Fibroblast of skin of left biceps (primary cell): ENCODE results near the gene SDC3.
"Not testable (repeated sequence)": the region's sequence is repeated elsewhere in the genome, so short reads cannot be mapped to it uniquely, and the experiment has no call there.

Source experiments
- DNase-seq, 2 experiments: peaks; one replicate each; pipeline ENCODE4 v3.0.0-alpha.2; 2013; ENCODE audit warnings: low read depth in 2 of 2

The SDC3 gene, protein sequence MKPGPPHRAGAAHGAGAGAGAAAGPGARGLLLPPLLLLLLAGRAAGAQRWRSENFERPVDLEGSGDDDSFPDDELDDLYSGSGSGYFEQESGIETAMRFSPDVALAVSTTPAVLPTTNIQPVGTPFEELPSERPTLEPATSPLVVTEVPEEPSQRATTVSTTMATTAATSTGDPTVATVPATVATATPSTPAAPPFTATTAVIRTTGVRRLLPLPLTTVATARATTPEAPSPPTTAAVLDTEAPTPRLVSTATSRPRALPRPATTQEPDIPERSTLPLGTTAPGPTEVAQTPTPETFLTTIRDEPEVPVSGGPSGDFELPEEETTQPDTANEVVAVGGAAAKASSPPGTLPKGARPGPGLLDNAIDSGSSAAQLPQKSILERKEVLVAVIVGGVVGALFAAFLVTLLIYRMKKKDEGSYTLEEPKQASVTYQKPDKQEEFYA

DNA sequence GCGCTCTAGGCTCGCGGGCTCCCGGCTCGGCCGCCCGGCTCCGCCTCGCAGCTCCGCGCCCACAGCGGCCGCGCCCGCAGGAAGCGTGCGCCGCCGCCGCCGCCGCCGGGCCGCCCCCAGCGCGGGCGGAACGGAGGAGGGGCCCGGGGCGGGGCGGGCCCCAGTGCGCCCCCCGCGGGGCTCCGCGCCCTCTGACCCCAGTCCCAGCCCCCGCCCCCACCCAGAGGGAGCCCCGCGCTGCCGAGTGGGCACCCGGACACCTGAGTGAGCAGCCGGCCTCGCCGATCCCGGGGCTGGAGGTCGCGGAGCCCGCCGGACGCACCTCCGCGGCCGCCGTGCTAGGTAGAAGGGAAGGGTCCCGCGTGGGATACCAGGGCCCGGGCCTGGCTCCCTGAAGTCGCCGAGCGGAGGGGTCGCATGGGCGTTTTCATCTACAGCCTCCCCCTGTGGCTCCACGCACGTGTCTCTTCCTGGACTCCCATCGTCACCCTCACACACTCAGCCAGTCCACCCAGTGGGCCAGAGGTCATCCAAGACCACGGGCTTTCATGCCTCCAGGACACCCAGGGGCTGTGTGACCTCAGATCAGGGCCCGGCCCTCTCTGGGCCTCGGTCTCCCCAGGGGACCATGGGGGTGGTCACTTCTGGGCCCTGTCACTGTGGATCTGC is at the start of gene SDC3:
SDC3 (minus strand) TSS at position 63 of the 669 bp plus-strand sequence. CDS start 172 bp downstream, outside the sequence.
- no peak for DNase-seq

DNA sequence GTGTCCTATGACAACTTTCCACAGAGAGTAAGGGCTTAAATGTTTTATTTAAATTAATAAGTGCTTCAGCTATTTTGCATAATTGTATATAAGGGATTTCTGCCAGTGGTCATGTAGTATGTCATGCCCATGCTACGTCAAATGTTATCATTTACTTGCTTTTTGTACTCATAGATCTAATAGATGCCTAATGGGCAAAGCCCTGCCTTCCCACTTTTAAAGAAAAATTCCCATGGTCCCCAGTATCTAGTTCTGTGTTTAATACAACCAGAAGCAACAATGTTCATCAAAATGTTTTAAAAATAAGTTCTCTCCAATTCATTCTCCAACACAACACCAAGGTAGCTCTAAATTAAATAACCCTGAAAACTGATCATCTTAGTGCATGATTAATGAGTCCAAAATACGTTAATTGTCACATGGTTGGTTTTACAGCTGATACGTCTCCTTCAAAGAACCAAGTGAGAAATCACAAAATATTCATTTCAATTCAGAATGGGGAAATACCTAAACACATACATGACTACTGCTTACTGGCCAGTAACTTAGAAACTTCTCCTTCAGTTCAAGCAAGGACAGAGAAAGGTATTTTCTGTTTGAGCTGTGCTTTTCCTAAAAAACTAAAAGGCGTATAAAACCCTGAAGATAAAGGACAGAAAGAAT is 49.1 kb upstream of the SDC3 start:
- DNase-seq, result no peak

DNA sequence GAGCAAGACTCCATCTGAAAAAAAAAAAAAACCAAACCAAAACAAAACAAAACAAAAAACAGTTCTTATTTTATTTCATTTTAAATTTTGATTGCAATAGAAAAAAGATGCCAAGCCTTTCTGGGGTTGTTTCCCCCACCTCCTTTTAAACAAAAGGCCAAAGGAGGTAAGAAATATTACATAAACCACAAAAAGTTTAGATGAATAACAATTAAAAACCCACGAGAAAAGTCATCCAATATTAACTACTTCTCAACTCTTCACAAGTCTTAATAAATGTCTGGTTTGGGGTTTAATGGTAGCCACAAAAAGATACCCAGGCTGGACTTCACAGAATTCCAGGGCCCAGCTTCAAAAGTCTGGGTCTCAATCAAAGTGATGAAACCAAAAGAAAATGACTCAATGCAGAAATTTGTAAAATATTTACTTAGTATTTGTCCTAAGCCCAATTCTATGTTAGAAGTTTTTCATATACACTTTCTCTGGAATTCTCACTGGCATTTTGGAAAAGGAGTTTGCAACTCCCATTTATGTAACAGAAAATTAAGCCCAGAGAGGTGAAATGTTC is 47.0 kb upstream of the SDC3 start:
- DNase-seq, result peak in 1 of 2 experiments; percentile 56

DNA sequence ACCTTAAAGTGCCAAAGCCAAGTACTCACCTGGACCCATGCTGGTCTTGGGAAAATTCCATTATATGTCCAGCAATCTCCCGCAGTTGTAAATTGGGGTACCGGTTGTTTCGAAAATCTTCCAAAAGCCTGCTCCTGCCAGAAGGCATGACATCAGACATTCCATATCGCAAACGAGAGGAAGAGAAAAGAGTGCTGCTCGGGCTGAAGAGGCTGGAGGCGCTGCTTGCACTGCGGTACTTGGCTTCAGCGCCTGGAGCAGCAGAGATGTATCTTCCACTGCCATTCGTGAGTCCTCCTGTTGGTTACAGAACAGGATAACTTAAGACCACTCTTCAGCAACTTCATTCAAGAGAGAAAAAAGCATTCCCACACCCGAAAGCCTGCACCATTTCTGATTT is 45.1 kb upstream of the SDC3 start:
- DNase-seq, result no peak

DNA sequence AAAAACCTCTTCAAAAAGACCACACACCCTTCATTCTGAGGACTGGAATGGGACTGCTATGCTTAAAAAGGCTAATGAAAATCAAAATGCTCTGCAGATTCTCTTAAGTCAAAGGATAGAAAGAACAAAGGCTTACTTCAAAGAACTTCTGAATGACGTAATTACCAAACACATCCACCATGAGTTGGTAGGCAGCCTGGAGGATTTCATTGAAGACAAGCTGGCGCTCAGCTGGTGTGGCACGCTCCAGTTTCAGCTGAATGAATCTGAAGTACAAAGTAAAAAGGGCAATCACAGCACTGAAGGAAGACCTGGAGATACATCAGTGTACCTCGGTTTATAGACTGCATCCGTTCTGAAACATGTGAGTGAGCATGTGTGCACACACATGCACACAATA is 43.5 kb upstream of the SDC3 start:
- DNase-seq, result no peak

DNA sequence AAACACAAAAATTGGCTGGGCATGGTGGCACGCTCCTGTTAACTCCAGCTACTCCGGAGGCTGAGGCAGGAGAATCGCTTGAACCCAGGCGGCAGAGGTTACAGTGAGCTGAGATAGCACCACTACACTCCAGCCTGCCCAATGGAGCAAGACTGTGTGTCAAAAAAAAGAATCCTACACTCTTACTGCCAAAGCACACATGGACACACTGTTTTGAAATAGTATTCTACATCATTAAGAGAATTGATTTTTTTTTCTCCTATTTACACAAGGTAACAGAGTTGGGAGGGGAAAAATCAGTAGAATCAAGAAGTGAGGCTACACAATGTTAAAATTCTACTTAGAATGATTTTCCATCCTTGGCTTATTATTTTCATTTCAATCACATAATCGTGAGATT is 42.1 kb upstream of the SDC3 start:
- no peak for DNase-seq

DNA sequence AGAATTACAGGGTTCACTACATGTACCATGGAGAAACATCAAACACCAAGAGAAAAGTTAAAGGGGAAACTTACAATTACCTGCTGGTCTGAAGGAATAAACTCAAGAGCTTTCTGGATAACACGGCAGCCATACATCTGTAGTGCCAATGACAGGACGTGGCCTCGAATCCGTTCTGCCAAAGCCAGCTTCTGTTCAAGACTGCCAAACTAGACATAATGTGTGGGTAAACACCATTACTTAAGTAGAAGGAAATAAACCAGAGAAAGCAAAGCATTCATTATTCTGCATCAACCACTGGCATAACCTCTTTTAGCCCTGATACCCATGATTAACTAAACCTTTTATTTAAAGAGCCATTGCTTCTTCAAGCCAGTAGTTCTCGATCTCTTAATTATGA is 41.5 kb upstream of the SDC3 start:
- no peak for DNase-seq

DNA sequence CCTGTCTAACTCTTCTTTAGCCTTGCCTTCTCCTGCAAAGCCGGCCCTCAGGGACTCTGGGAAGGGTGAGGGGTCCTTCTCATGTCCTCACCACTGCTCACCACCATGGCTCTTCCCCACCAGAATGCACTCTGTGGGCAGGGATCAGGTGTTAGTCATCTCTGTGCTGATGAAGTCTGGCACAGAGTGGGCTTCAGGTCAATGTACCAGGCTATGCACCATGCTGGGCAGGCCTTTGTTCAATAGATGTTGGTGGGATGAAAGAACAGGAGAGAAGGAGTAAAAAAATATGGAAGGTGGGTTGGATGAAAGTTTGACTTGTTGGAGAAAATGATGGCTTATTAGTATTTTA is 40.9 kb upstream of the SDC3 start:
- DNase-seq, result not testable (repeated sequence)

DNA sequence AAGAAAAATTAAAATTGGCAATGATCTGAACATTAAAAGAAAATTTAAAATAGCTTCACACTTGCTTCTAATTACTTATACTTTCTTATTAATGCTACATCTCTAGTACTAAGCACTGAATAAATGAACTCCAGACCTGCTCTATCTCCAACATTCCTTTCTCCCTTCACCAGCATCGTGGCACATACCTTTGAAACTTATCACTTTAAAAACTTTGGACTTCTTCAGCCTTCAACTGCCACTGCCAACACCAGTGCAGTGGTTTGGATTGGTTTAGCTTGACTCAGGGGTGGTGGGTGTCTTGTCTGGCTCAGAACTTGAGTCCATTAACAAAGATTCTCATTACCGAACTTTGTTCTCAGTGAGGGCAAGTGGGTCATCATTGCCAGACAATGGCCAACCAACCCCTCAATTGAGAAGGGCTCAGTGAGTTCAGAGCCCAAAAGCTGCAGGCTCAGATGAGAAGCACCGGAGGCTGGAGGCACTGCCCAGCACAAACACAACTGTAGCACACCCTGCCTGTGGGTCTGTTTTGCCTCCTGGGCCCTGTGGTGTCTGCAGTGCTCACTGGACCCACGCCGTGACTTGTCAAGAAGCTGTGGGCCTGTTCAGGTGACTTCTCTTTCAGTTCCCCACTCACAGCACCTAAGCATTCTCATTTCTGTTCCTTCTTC is 40.4 kb upstream of the SDC3 start:
- not testable (repeated sequence) for DNase-seq

DNA sequence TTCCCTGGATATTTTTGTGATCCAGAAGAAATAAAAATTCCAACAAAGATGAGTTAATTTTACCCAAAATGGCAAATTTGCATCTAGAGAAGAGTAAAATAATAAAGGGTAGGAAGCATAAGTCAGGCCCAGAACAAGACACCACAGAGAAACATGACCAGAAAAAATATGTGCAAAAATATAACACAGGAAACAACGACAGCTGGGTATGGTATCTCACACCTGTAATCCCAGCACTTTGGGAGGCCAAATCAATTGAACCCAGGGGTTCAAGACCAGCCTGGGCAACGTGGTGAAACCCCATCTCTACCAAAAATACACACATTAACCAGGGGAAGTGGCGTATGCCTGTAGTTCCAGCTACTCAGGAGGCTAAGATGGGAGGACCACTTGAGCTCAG is 39.7 kb upstream of the SDC3 start:
- no peak for DNase-seq

DNA sequence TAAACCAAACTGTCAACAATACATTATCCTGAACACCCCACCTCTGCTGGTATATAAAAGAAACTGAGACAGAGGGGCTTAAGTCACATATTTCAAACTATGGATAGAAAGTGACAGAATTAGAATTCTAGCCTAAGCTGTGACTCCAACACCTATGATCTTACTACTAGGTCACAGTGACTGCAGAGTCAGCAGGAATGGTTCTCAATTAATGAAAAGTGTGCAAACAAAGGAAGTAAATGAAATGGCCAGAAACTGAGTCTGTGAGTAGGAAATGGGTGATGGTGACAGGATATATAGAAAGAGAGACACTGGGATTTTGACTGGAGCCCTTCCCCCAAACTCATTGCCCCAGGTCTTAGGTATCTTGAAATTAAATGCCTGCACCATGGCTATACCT is 38.7 kb upstream of the SDC3 start:
- DNase-seq, result no peak

DNA sequence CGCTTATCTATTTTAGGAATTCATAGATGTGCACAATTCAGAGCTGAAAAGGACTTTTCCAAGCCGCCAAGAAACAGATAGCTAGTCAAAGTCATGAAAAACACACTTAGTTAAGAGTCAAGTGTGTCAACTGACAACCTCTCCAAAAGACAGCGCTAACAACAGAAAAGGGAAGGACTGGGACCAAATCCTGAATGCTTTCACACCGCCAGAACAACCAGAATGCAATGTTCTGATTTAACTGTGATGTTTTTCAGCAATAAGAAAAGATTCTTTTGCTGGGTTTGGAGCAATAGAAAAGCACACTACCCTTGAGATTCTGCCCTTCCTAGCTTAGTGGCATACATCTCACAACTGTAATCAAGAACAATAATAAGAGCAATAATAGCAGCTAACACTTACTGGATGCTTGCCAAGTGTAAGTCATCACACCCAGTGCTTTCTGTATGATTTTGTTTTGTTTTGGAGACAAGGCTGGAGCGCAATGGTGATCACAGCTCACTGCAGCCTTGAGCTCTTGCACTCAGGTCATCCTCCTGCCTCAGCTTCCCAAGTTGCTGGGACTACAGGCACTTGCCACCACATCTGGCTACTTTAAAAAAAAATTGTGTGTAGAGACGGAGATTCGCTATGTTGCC is 33.9 kb upstream of the SDC3 start:
- DNase-seq, result no peak

DNA sequence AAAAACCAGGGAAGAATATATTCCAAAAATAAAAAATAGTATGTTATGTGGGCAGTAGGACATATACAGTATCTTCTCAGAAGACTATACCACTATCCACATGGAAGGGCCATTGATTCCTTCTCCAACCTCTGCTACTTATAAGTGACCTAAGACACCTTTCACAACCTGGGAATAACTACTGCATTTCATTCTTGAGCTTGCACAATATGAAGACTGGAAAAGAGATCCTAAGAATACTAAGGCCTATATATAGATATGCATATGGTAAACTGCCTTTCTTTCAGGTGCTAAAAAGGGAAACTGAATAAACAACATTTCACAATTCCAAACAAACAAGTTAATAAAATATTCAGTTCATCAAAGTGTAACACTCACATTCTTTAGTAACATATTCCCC is 32.0 kb upstream of the SDC3 start:
- DNase-seq, result no peak

DNA sequence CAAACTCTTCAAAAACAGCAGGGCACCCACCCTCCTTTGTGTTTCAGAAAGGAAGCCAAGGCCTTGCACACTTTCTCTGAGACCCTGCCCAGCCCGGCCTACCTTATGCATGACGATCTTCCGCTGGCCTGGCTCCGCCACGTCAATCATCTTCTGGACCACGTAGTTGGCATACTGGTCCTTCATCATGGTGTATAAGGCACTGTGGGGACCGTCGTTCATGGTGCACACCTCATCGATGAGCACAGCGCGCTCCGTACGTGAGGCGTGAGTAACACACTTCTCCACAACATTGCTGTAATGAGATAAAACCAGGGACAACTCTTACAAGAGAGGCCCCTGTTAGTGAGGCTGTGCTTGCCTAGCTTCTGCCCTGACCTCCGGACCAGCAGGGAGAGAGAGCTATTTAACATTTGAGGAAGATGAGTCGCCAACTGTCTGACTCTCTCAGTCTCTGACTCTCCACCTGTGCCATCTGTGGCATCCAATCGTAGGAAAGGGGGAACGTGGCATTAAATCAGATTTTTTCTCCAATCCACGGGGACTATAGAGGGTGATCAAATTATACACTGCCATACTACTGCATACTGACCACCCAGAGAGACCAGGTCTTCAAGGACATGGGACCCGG is 28.1 kb upstream of the SDC3 start:
- DNase-seq, result no peak

DNA sequence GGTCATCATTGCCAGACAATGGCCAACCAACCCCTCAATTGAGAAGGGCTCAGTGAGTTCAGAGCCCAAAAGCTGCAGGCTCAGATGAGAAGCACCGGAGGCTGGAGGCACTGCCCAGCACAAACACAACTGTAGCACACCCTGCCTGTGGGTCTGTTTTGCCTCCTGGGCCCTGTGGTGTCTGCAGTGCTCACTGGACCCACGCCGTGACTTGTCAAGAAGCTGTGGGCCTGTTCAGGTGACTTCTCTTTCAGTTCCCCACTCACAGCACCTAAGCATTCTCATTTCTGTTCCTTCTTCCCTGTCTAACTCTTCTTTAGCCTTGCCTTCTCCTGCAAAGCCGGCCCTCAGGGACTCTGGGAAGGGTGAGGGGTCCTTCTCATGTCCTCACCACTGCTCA is 27.2 kb upstream of the SDC3 start:
- not testable (repeated sequence) for DNase-seq

DNA sequence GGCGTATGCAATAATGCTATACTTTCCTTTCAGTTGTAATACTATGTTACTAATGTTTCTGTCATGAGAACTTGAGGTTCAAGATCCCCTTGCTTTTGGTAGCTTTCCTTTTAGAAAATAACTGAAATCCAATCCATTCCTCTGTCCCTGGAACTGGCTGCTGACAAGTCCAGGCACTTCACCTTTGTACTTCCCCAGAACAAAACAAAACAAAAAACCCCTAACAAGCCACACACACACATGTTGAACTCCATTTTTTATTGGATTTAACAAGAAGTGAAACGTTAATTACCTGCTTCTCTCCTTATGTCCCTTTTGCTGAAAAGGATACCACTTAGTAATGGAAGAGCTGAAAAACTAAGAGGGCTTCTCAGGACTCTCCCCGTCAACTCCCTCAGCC is 26.1 kb upstream of the SDC3 start:
- no peak for DNase-seq

DNA sequence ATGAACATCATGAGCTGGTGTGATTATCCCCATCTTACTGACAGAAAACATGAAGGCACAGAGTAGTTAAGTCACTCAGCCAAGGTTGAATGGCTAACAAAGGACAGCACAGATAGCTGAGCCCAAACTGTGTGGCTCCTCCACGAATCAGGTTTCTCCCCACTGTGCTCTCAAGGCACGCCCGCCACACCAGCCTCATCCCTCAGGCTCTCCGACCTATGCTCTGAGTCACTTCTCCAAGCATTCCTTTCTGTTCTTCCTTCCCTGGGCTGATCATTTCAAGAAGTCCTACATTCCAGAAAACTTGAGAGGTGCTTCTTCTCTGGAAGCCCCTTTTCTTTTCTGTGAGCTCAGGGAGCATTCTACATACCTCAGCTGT is 25.3 kb upstream of the SDC3 start:
- DNase-seq, result no peak

DNA sequence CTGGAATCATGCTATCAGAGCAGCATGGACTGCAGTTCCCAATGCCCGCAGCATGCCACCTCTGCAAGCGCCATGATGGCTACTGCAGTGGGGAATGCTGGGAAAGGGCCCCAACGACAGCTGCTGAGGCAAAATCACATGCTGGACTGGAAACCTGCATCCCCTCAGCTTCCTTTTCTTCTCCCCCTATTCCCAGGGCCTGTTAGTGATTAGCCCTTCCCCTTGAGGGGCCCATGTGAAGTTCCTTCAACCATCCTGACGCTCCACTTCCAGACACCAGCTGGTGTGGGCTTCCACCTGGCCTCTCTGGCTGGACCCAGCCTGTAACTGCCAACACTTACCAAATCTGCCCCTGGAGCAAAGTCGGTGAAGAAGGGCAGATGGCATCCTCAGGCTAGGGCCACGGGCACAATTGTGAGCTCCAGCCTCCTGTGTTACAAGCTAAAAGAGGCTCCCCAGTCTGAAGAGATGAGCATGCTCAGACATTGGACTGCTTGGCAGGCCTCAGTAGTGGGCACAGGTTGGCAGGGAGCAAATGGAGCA is 22.1 kb upstream of the SDC3 start:
- no peak for DNase-seq

DNA sequence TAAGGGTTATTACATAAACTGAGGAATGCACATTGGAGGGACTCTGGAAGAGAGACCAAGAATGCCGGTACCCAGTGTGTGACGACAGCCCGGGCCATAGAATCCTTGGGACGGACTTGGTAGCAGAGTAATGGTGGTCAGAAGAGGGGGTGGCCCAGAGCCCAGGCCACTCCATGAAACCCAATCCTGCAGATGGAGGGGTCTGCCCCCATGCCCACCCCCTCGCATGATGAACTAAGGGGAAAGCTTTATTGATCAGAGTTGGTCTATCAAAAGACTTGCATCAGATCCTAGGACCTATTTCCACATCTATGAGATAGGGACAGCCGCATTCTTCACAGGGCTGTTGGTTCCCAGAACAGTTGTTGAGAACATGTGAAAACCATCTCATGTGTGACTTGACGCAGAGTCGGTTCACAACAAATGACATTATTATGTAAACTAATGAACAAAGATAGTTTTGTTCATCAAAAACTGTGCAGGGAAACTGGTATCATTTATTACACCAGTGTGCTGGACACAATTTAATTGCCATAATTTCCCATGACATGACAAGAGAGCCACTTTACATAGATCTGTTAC is 21.5 kb upstream of the SDC3 start:
- no peak for DNase-seq

DNA sequence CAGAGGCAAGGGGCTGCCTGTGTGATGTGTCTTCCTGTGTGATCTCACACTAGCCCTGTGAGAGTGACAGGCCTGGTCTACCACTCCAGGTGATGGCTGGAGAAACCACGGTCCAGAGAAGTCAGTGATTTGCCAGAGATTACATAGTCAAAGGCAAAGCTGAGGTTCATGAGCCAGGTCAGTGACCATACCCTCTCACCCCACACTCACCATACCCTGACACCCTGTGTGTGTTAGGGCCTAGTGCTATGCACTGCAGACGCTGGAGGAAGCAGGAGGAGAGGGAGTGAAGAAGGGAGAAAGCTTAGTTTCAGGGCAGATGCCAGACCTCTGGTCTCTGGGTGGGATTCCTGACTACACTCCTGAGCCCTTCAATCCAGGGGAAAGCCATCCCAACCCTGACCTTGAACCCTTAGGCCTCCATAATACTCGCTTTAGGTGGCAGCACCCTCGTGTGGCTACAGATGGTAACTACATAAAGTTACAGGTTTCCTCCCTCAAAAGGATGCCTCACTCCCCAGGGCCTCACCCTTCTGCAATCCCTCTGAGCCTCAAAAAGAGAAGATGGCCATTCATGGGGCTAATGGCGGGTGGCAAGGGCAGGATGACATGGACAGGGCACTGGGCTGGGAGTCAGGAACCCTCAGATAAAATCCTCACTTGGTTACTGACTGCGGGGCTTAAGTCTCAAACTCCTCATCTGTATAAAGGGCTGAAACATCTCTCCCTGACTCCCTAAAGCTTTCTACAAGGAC is 20.8 kb upstream of the SDC3 start:
- no peak for DNase-seq
